Sigmoid colon (tissue), 7 donors: ENCODE data around the gene ADARB2. TPM values are rescaled to one million over a fixed set of nuclear protein-coding genes. Genes with fewer than 3 reads are reported as not detected.

Experiments
- DNase-seq: peaks from one replicate; pipeline ENCODE4 v3.0.0-alpha.2; 2019
- H3K27ac ChIP-seq, 4 donors: fragments of 200-600 bp; sonication (generic); one replicate each; pipeline ENCODE4 v1.5.1; 2016 to 2019; ENCODE audit warnings: mild to moderate bottlenecking in 1 of 4
- H3K27me3 ChIP-seq, 3 donors: fragments of 200-600 bp; sonication (generic); one replicate each; pipeline ENCODE4 v1.5.1; 2019; ENCODE audit warnings: mild to moderate bottlenecking in 1 of 3
- H3K36me3 ChIP-seq, 4 donors: fragments of 200-600 bp; sonication (generic); one replicate each; pipeline ENCODE4 v1.5.1; 2016 to 2019
- H3K4me1 ChIP-seq, 4 donors: fragments of 200-600 bp; sonication (generic); one replicate each; pipeline ENCODE4 v1.5.1; 2017 to 2019
- H3K4me3 ChIP-seq, 4 donors: fragments of 200-600 bp; sonication (generic); one replicate each; pipeline ENCODE4 v1.5.1; 2017 to 2019; ENCODE audit warnings: mild to moderate bottlenecking in 2 of 4, moderate library complexity in 1 of 4
- H3K9me3 ChIP-seq, 4 donors: fragments of 200-600 bp in 3 of 4; sonication (generic) in 3 of 4; one replicate each; pipeline versions ENCODE4 v1.5.1 to v1.6.1; 2013 to 2019
- EP300 ChIP-seq, 4 donors: sonication (generic); formaldehyde crosslinking; IDR thresholded peaks; one replicate each; pipeline ENCODE4 v1.6.1; 2017; ENCODE audit warnings: antibody characterized with exemption in 4 of 4
- POLR2A ChIP-seq, 2 donors: fragments of 450-650 bp; IDR thresholded peaks; one replicate each; pipeline ENCODE4 v1.6.1; 2016; ENCODE audit warnings: antibody characterized with exemption in 2 of 2, mild to moderate bottlenecking in 2 of 2, moderate library complexity in 2 of 2
- POLR2AphosphoS5 ChIP-seq, 4 donors: sonication (generic); formaldehyde crosslinking; IDR thresholded peaks; one replicate each; pipeline ENCODE4 v1.6.1; 2017; ENCODE audit warnings: antibody characterized with exemption in 4 of 4
- WGBS, 2 donors: extraction: QIAGEN DNeasy Blood & Tissue Kit; methylation state at CpG; one replicate each; pipeline ENCODE4 v1.1.7; 2013; 5-methylcytosine and 5-hydroxymethylcytosine counted together
- intact Hi-C: fragments of 100-400 bp; cut with DNase I; formaldehyde crosslinking; loops from one replicate; pipeline ENCODE4 v1.15.1; 2023
- polyA plus RNA-seq, 3 donors: library from polyadenylated mRNA; stranded (reverse); fragments of 200-250 nt; gene quantifications; one replicate each; pipeline ENCODE4 v1.2.3, GENCODE V29; 2013
- total RNA-seq, 4 donors: library from RNA; depleted of rRNA; stranded (reverse); fragments of >200 nt; gene quantifications; one replicate each; pipeline ENCODE4 v1.1.0, GENCODE V29; 2016
- TF ChIP-seq, protein P1 (sequence below), 4 experiments: fragments of 450-650 bp in 3 of 4; fragments of 200-600 bp in 1 of 4; IDR thresholded peaks; one replicate each; pipeline ENCODE4 v1.5.1; 2016 to 2019; ENCODE audit warnings: antibody characterized with exemption in 4 of 4, mild to moderate bottlenecking in 3 of 4, moderate library complexity in 2 of 4
- donor health status: healthy with polysubstance abuse.
- donor health status: Bipolar disorder and iron deficiency.
- donor health status: healthy.

Gene ADARB2
- total and polyA plus RNA-seq, 7 donors: 0.60 to 5.9 (median 3.5) TPM; not detected in 1

DNA sequence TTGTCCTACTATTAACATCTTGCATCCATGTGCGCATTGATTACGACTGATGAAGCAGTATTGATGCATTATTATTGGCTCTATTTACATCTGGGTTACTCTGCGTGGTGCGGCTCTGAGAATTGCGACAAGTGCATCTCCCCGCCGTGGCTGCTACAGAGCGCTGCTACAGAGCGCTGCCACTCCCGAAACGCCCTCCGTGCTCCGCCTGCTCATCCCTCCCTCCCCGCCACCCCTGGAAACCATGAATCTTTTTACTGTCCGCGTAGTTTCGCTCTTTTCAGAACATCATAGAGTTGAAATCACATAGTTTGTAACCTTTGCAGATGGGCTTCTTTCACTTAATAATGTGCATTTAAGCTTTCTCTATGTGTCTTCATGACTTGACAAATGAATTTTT, 74.1 kb downstream of the ADARB2 start:
- TF ChIP-seq POLR2AphosphoS5 (IDR thresholded peaks at IDR 0.05): no peak
- no peak for TF ChIP-seq EP300 (IDR thresholded peaks at IDR 0.05)
- no peak for TF ChIP-seq POLR2A (IDR thresholded peaks at IDR 0.05)
- TF ChIP-seq, protein P1, sequence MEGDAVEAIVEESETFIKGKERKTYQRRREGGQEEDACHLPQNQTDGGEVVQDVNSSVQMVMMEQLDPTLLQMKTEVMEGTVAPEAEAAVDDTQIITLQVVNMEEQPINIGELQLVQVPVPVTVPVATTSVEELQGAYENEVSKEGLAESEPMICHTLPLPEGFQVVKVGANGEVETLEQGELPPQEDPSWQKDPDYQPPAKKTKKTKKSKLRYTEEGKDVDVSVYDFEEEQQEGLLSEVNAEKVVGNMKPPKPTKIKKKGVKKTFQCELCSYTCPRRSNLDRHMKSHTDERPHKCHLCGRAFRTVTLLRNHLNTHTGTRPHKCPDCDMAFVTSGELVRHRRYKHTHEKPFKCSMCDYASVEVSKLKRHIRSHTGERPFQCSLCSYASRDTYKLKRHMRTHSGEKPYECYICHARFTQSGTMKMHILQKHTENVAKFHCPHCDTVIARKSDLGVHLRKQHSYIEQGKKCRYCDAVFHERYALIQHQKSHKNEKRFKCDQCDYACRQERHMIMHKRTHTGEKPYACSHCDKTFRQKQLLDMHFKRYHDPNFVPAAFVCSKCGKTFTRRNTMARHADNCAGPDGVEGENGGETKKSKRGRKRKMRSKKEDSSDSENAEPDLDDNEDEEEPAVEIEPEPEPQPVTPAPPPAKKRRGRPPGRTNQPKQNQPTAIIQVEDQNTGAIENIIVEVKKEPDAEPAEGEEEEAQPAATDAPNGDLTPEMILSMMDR (IDR thresholded peaks at IDR 0.05): no peak
- H3K36me3 ChIP-seq: no peaks in the 10 kb centered on the region
- intact Hi-C loops: no loop called here
- H3K9me3 ChIP-seq: no peaks in the 10 kb centered on the region
- H3K4me3 ChIP-seq: no peak overlapping the region
- H3K27me3 ChIP-seq: no peaks in the 10 kb centered on the region
- no peak overlapping the region for H3K27ac ChIP-seq
- WGBS, 2 donors: 90 to 92% methylated on average over 17 of the region's 17 CpGs
- DNase-seq: no peak
- H3K4me1 ChIP-seq: no peaks in the 10 kb centered on the region

- Histone ChIP-seq H3K27ac (no peak overlapping the region), H3K4me1 (no peaks in the 10 kb centered on the region), H3K27me3 (no peaks in the 10 kb centered on the region), H3K36me3 (no peaks in the 10 kb centered on the region), H3K9me3 (no peaks in the 10 kb centered on the region), H3K4me3 (no peak overlapping the region)
- TF ChIP-seq POLR2AphosphoS5 (IDR thresholded peaks at IDR 0.05): no peak
- TF ChIP-seq POLR2A (IDR thresholded peaks at IDR 0.05): no peak
- TF ChIP-seq, protein P1 (IDR thresholded peaks at IDR 0.05): no peak
- TF ChIP-seq EP300 (IDR thresholded peaks at IDR 0.05): no peak
- intact Hi-C loops: no loop called here
- no peak for DNase-seq
- 73 to 83% methylated on average over 20 of the region's 20 CpGs for WGBS, 2 donors
These were observed 74.8 kb downstream of the ADARB2 start for GRCh38 chr10:1662438-1663025.

GRCh38 chr10:1661859-1662437, 75.4 kb downstream of the ADARB2 start:
- no peaks in the 10 kb centered on the region for H3K36me3 ChIP-seq
- no peaks in the 10 kb centered on the region for H3K4me1 ChIP-seq
- intact Hi-C loops: no loop called here
- no peaks in the 10 kb centered on the region for H3K27me3 ChIP-seq
- no peak for DNase-seq
- TF ChIP-seq EP300 (IDR thresholded peaks at IDR 0.05) (no peak), POLR2A (IDR thresholded peaks at IDR 0.05) (no peak), POLR2AphosphoS5 (IDR thresholded peaks at IDR 0.05) (no peak)
- TF ChIP-seq, protein P1 (IDR thresholded peaks at IDR 0.05): no peak
- H3K9me3 ChIP-seq: no peaks in the 10 kb centered on the region
- H3K4me3 ChIP-seq: no peak overlapping the region
- 66 to 74% methylated on average over 14 of the region's 14 CpGs for WGBS, 2 donors
- H3K27ac ChIP-seq: no peak overlapping the region

DNA sequence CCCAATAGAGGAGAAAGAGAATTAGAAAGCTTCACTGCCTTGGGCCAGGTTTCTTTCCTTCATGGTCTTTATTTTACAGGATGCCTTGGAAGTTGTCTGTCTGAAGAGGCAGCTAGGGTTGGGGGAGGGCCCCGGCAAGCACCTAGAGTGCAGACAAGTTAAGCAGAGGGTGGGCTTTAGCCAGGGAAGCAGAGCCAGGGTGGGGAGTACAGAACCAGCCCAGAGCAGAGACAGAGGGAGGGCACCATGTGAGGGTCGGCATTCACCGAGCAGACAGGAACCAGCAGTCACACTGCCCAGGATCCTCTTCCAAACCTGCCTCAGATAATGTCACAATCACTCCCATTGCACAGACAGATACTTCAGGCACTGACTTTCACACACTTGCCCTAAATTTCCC, 75.9 kb downstream of the ADARB2 start:
- Histone ChIP-seq H3K27ac (no peak overlapping the region), H3K4me3 (no peak overlapping the region), H3K36me3 (no peaks in the 10 kb centered on the region), H3K27me3 (no peaks in the 10 kb centered on the region), H3K4me1 (no peaks in the 10 kb centered on the region), H3K9me3 (no peaks in the 10 kb centered on the region)
- intact Hi-C loops: no loop called here
- no peak for DNase-seq
- TF ChIP-seq, protein P1 (IDR thresholded peaks at IDR 0.05): no peak
- TF ChIP-seq POLR2A (IDR thresholded peaks at IDR 0.05) (no peak), EP300 (IDR thresholded peaks at IDR 0.05) (no peak), POLR2AphosphoS5 (IDR thresholded peaks at IDR 0.05) (no peak)
- WGBS, 2 donors: 90 to 93% methylated on average over 3 of the region's 3 CpGs

DNA sequence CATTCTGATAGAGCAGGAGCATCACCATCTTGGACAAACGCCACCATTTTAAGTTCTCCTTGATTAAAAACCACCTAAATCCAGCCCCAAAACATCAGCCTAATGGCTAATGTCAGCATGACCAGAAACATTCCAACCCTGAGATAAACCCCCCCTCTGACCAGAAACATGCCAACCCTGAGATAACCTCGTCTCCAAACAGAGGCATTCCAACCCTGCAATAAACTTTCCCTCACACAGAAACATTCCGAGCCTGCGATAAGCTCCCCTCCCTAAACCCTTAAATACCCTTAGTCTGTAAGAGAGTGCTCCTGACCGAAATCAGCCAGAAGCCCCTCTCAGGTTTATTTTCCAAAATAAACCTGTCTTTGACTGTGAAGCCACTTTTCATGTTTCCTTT, 76.5 kb downstream of the ADARB2 start:
- Histone ChIP-seq H3K4me3 (no peak overlapping the region), H3K4me1 (no peaks in the 10 kb centered on the region), H3K9me3 (no peaks in the 10 kb centered on the region), H3K36me3 (no peaks in the 10 kb centered on the region), H3K27me3 (no peaks in the 10 kb centered on the region), H3K27ac (no peak overlapping the region)
- WGBS, 2 donors: 33 to 54% methylated on average over 5 of the region's 5 CpGs
- DNase-seq: no peak
- TF ChIP-seq, protein P1 (IDR thresholded peaks at IDR 0.05): no peak
- no peak for TF ChIP-seq POLR2A (IDR thresholded peaks at IDR 0.05)
- TF ChIP-seq EP300 (IDR thresholded peaks at IDR 0.05): no peak
- TF ChIP-seq POLR2AphosphoS5 (IDR thresholded peaks at IDR 0.05): no peak
- intact Hi-C loops: no loop called here
